Thymus (tissue), 11 donors: Measurements from ENCODE around the gene SKP2. TPM values are rescaled to one million over a fixed set of nuclear protein-coding genes. Genes with fewer than 3 reads are reported as not detected.

ENCODE experiments used
- DNase-seq, 9 donors: peaks; one replicate each; pipeline ENCODE4 v3.0.0-alpha.2; 2013; ENCODE audit warnings: low spot score in 9 of 9, low read depth in 6 of 9, missing footprints in 1 of 9
- H3K27ac ChIP-seq, 2 donors: one replicate each; pipeline ENCODE4 v1.5.1; 2013; ENCODE audit warnings: control low read depth in 1 of 2, low read depth in 1 of 2, low read length in 1 of 2, mild to moderate bottlenecking in 1 of 2, moderate library complexity in 1 of 2
- H3K27me3 ChIP-seq, 2 donors: one replicate each; pipeline ENCODE4 v1.5.1; 2013; ENCODE audit warnings: low read length in 1 of 2; ENCODE audit not compliant: control insufficient read depth in 2 of 2, insufficient read depth in 1 of 2
- H3K36me3 ChIP-seq, 2 donors: one replicate each; pipeline ENCODE4 v1.5.1; 2013; ENCODE audit warnings: low read length in 1 of 2, mild to moderate bottlenecking in 1 of 2, moderate library complexity in 1 of 2; ENCODE audit not compliant: control insufficient read depth in 2 of 2, insufficient read depth in 2 of 2
- H3K4me1 ChIP-seq, 2 donors: one replicate each; pipeline ENCODE4 v1.5.1; 2013; ENCODE audit warnings: low read length in 2 of 2; ENCODE audit not compliant: control insufficient read depth in 2 of 2, insufficient read depth in 2 of 2
- H3K4me3 ChIP-seq, 2 donors: one replicate each; pipeline ENCODE4 v1.5.1; 2013; ENCODE audit warnings: low read length in 2 of 2, control low read depth in 1 of 2, mild to moderate bottlenecking in 1 of 2
- H3K9me3 ChIP-seq, 2 donors: one replicate each; pipeline ENCODE4 v1.5.1; 2013; ENCODE audit warnings: low read length in 1 of 2, mild to moderate bottlenecking in 1 of 2; ENCODE audit not compliant: control insufficient read depth in 2 of 2, insufficient read depth in 1 of 2
- WGBS: extraction: QIAGEN DNeasy Blood & Tissue Kit; methylation state at CpG from one replicate; pipeline ENCODE4 v1.1.7; 2013; 5-methylcytosine and 5-hydroxymethylcytosine counted together
- polyA plus RNA-seq: library from polyadenylated mRNA; stranded (reverse); fragments of 200-250 nt; gene quantifications from one replicate; pipeline ENCODE4 v1.2.3, GENCODE V29; 2013
- total RNA-seq: library from RNA; stranded (reverse); fragments of 120-200 nt; gene quantifications from one replicate; pipeline ENCODE4 v1.2.4, GENCODE V29; 2013
- donor health status: healthy.

SKP2 gene
- total and polyA plus RNA-seq, 2 donors, result 6.5 to 31.0 TPM

DNA sequence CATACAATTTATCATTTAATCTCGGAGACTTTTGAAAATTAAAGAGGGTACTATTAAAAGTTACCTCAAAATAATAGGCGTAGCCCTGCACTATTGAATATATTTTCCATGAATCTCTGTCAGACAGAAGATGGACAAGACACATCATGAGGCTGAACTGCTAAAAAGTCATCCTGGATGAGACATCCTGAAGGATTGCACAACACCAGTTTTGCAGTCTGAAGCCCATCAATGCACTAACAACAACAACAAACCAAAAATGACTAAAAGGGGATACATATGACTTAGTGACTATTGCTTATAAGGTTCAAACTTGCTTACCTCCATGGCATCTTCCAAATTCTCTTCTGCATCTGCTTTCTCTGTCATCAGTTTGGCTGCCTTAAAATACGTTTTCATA, 15.9 kb upstream of the SKP2 start:
- WGBS, result over 99% methylated on average over 3 of the region's 3 CpGs
- peaks cover 15 to 24% of the 10 kb centered on the region in 2 donors for H3K36me3 ChIP-seq
- H3K9me3 ChIP-seq, result peaks cover 13 to 17% of the 10 kb centered on the region in 2 donors
- H3K27me3 ChIP-seq, result no peaks in the 10 kb centered on the region
- no peaks in the 10 kb centered on the region for H3K4me1 ChIP-seq
- DNase-seq, result no peak
- H3K27ac ChIP-seq, result no peak overlapping the region
- no peak overlapping the region for H3K4me3 ChIP-seq

DNA sequence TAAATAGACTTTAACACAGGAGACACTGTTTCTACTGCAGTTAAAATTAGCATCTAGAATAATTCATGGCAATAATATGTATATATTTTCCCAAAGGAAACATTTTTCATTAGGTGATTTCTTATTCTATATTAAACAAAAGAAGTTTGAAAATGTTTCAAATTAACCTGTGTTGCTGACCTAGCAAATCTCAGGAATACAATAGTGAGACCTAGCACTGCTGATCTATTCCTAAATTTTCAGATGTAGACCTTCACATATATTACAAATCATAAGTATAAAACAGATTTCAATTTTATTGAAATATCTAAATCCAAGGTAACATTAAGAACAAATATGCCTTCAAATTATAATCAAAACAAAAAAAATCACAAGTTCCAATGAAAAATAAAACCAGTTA, 15.3 kb upstream of the SKP2 start:
- H3K27ac ChIP-seq, result no peak overlapping the region
- H3K27me3 ChIP-seq, result no peaks in the 10 kb centered on the region
- H3K9me3 ChIP-seq, result peaks cover 13 to 17% of the 10 kb centered on the region in 2 donors
- H3K36me3 ChIP-seq, result peaks cover 15 to 26% of the 10 kb centered on the region in 2 donors
- H3K4me3 ChIP-seq, result no peak overlapping the region
- no peak for DNase-seq
- no peaks in the 10 kb centered on the region for H3K4me1 ChIP-seq

DNA sequence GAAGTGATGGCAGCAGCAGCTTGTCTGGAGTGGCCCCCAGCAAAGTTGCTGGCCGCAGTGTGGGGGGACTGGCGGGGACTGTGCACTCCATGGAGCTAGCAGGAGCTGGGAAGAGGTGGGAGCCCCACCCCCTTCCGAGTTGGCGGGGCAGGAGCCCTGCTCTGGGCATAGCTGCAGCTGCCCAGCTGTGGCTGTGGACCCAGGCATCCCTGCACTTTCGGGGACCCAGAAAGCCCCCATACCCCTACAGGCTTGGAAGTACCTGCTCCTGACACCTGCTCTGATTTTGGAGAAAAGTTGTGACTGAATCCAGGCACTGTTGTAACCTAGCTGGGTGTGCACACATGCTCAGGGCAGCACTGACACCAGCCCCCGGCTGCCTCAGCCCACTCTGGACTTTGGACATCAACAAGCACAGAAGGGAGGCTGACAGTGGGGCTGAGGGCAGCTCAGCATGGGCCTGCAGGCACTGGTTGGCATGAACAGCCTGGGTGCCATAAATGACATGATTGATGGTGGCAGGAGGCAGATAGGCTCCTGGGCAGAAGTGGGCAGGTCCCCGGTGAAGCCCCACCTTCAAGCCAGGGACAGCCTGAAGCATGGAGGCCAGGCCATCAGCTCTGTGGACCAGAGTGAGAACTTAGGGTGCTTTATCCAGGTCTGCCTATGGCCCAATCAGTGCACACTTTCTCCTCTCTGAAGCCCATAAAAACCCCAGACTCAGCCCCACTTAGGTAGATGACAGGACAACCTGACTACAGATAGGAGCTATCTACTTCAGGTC, 12.8 kb upstream of the SKP2 start:
- Histone ChIP-seq H3K36me3 (peaks cover 21 to 28% of the 10 kb centered on the region in 2 donors), H3K27ac (no peak overlapping the region), H3K9me3 (peaks cover 13 to 17% of the 10 kb centered on the region in 2 donors), H3K4me3 (no peak overlapping the region), H3K27me3 (no peaks in the 10 kb centered on the region), H3K4me1 (no peaks in the 10 kb centered on the region)
- DNase-seq, result peak in 1 of 9 donors; percentile 7
- WGBS, result 97% methylated on average over 7 of the region's 7 CpGs

DNA sequence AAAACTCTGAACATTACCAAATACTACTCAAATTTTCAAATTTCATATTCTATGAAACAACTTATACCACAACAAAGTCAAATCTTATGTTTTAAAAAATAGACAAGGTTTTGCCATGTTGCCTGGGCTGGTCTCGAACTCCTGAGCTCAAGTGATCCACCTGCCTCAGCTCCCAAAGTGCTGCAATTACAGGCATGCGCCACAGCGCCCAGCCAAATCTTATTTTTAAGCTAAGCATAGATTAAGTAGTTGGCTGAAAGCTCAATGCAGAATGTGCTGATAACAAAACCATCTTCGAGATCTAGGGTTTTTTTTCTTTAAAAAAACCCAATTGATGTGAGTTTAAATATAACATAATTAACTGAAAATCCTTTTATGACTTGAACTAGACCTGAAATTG, 6.6 kb upstream of the SKP2 start:
- Histone ChIP-seq H3K4me1 (no peaks in the 10 kb centered on the region), H3K4me3 (no peak overlapping the region), H3K27ac (no peak overlapping the region), H3K36me3 (peaks cover 6 to 8% of the 10 kb centered on the region in 2 donors), H3K9me3 (peaks cover 0 to under 1% of the 10 kb centered on the region in 2 donors), H3K27me3 (no peaks in the 10 kb centered on the region)
- no peak for DNase-seq
- over 99% methylated on average over 4 of the region's 4 CpGs for WGBS

DNA sequence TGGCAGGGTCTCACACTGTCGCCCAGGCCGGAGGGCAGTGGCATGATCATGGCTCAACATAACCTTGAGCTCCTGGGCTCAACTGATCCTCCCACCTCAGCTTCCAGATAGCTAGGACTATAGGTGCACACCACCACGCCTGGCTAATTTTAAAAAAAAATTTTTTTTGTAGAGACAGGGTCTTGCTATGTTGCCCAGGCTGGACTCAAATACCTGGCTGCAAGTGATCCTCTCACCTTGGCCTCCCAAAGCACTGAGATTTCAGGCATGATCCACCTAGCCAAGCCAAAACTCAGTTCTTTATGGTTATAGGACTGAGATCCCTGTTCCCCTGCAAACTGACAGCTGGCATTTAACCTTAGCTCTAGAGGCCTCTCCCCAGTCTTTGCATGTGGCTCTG, 5.5 kb upstream of the SKP2 start:
- H3K9me3 ChIP-seq, result no peaks in the 10 kb centered on the region
- H3K27me3 ChIP-seq, result no peaks in the 10 kb centered on the region
- 82% methylated on average over 3 of the region's 3 CpGs for WGBS
- DNase-seq, result no peak
- no peak overlapping the region for H3K27ac ChIP-seq
- H3K36me3 ChIP-seq, result peaks cover 3 to 6% of the 10 kb centered on the region in 2 donors
- H3K4me1 ChIP-seq, result peaks cover 0 to 3% of the 10 kb centered on the region in 2 donors
- H3K4me3 ChIP-seq, result no peak overlapping the region

DNA sequence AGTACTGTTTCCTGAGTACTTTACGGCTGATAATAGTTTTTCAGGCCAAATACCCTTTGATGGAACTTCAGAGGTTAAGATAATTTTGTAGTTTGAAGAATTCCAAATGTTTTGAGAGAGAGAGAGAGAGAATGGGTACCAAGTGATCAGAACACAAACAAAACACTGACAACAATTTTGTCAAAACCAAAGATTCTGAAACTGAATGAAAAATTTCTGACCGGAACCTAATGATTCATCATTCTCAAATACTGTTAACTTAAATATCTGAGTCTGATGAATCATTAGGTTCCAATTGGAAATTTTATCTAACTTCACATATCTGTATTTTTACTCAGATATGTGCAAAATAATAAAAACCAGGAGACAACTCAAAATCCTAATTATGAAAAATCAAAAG, 4.2 kb upstream of the SKP2 start:
- H3K36me3 ChIP-seq, result peaks cover 0 to 1% of the 10 kb centered on the region in 2 donors
- H3K27me3 ChIP-seq, result no peaks in the 10 kb centered on the region
- H3K9me3 ChIP-seq, result no peaks in the 10 kb centered on the region
- peaks cover 0 to 5% of the 10 kb centered on the region in 2 donors for H3K4me1 ChIP-seq
- no peak overlapping the region for H3K4me3 ChIP-seq
- WGBS, result 98% methylated on average over 2 of the region's 2 CpGs
- no peak for DNase-seq
- H3K27ac ChIP-seq, result no peak overlapping the region

DNA sequence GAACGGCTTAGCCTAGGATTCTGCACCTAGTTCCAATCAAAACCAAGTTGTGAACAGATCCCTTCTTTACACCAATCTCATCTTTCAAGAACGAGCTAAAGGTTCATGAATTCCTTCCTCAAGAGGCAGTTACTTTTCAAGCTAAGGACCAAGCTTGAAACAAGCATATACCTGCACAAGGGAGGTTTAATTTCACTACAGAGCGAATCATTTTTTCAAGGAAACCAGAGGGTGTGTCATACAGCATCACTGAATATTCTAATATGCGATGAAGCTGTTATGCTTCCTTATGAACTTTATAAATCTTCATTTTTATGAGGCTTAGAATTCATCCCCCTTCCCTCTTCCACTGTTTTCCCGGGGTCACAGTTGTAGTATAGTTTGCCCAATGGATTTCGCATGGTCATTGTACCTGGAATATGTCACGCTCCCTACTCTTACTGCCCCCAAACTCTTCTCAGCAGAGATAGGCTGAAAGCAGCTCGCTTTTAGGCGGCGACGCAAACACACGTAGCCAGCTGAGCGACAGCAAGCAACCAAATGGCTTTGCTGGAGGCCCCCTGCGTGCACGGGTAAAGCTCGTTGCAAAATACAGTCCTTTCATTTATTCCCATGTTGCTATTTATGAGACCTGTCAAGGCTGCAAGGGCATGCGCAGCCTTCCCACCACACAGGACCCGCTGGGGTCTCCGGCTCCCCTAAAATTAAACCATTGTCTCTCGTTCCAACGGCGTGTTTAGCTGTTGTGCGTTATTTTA, 1.1 kb upstream of the SKP2 start:
- DNase-seq, result peak in 8 of 9 donors; percentile 16 to 71 (median 45)
- 4% methylated on average over 23 of the region's 23 CpGs for WGBS
- no peaks in the 10 kb centered on the region for H3K9me3 ChIP-seq

DNA sequence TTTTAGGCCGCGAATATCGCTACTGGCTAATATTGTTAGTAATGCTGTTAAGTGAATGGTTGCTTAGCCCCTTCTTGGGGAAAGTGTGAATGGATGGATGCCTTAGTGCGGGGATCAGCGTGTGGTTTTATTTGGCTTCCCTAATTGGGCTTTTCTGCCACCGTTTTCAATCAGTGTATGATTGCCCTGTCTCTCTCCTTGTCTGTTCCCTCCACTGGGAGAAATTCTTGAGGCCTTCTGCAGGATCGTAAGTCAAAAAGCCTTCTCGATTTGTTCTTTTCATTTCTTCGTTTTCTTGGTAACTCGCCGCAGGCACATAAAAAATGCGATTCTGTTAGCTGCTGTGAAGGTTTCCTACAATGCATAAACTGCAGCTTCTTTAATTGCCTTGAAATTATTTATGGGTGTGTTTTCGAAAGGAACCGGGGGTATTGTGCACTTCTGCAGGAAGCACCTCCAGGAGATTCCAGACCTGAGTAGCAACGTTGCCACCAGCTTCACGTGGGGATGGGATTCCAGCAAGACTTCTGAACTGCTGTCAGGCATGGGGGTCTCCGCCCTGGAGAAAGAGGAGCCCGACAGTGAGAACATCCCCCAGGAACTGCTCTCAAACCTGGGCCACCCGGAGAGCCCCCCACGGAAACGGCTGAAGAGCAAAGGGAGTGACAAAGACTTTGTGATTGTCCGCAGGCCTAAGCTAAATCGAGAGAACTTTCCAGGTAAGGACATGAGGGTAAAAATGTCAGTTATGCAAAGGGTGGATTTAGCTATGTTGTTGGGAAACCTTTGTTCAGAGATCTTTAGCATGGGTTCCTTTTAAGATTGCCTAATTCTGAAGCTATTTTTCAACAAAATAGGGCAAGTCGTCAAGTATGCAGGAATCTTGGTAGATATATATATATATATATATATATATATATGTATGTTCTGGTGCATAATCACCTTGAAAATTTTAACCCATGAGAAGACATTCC, 700 bp downstream of the SKP2 start:
- peak overlapping the region; percentile 75 to 80 for H3K4me3 ChIP-seq
- no peaks in the 10 kb centered on the region for H3K27me3 ChIP-seq
- DNase-seq, result peak in 5 of 9 donors; percentile 2 to 23 (median 14)
- 6% methylated on average over 24 of the region's 24 CpGs for WGBS
- H3K36me3 ChIP-seq, result peaks cover 7 to 38% of the 10 kb centered on the region in 2 donors
- H3K27ac ChIP-seq, result peak overlapping the region in 1 of 2 donors; percentile 53
- no peaks in the 10 kb centered on the region for H3K9me3 ChIP-seq
- peaks cover 6 to 17% of the 10 kb centered on the region in 2 donors for H3K4me1 ChIP-seq

More for the DNA sequence above, 1.1 kb upstream of the SKP2 start:
- Histone ChIP-seq H3K4me1 (peaks cover 6 to 17% of the 10 kb centered on the region in 2 donors), H3K27ac (peak overlapping the region; percentile 72 to 89), H3K4me3 (peak overlapping the region; percentile 75 to 80), H3K36me3 (peaks cover 0 to 22% of the 10 kb centered on the region in 2 donors), H3K27me3 (no peaks in the 10 kb centered on the region)
